Nephron (organoid): Measurements from ENCODE around the gene DENND1C.

Experiments
- H3K27ac Mint-ChIP-seq, 3 experiments: 2 replicates each; pipeline ENCODE4 v1.8.0; 2020; ENCODE audit warnings: mixed read lengths in 3 of 3, mild to moderate bottlenecking in 2 of 3, moderate library complexity in 1 of 3
- H3K27me3 Mint-ChIP-seq: 2 replicates; pipeline ENCODE4 v1.8.0; 2021; ENCODE audit warnings: low read depth, mild to moderate bottlenecking, moderate library complexity, mixed read lengths
- H3K36me3 Mint-ChIP-seq: 2 replicates; pipeline ENCODE4 v1.8.0; 2020; ENCODE audit warnings: low read depth, mixed read lengths
- H3K4me1 Mint-ChIP-seq: 2 replicates; pipeline ENCODE4 v1.8.0; 2020; ENCODE audit warnings: mixed read lengths
- H3K4me3 Mint-ChIP-seq, 3 experiments: 2 replicates each; pipeline ENCODE4 v1.8.0; 2020; ENCODE audit warnings: mild to moderate bottlenecking in 3 of 3, mixed read lengths in 3 of 3, moderate library complexity in 2 of 3
- H3K9me3 Mint-ChIP-seq: 2 replicates; pipeline ENCODE4 v1.8.0; 2020; ENCODE audit warnings: mixed read lengths
- TF ChIP-seq, protein P1 (sequence below), 3 experiments: fragments of 200-600 bp; sonication (generic); IDR thresholded peaks; one replicate each; pipeline ENCODE4 v1.5.0; 2021; ENCODE audit warnings: antibody characterized with exemption in 3 of 3; ENCODE audit not compliant: unreplicated experiment in 3 of 3

The DENND1C gene

DNA sequence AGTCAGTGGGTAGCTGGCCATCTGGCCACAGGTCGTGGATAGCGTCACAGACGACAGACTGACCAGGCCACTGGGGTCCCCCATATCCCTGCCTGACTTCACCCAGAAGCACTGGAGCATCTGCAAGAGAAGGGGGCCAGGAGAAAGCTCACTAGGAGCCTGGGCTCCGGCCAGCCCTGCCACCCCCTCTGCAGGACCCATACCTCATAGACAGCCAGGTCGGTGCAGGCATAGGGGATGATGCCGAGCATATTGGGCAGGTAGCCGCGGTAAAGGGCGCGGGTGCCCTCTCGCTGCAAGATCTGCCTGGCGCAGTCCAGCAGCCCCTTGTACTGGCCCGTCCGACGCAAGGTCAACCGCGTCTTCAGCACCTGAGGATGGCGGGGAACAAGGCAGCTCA lies 54.5 kb downstream of the DENND1C start:
- H3K9me3 Mint-ChIP-seq: no peaks in the 10 kb centered on the region
- peaks cover 16% of the 10 kb centered on the region for H3K4me1 Mint-ChIP-seq
- no peak overlapping the region for H3K4me3 Mint-ChIP-seq
- TF ChIP-seq, protein P1, sequence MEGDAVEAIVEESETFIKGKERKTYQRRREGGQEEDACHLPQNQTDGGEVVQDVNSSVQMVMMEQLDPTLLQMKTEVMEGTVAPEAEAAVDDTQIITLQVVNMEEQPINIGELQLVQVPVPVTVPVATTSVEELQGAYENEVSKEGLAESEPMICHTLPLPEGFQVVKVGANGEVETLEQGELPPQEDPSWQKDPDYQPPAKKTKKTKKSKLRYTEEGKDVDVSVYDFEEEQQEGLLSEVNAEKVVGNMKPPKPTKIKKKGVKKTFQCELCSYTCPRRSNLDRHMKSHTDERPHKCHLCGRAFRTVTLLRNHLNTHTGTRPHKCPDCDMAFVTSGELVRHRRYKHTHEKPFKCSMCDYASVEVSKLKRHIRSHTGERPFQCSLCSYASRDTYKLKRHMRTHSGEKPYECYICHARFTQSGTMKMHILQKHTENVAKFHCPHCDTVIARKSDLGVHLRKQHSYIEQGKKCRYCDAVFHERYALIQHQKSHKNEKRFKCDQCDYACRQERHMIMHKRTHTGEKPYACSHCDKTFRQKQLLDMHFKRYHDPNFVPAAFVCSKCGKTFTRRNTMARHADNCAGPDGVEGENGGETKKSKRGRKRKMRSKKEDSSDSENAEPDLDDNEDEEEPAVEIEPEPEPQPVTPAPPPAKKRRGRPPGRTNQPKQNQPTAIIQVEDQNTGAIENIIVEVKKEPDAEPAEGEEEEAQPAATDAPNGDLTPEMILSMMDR (IDR thresholded peaks at IDR 0.05; ENCODE audit: unreplicated experiment in 3 of 3): no peak
- no peak overlapping the region for H3K27ac Mint-ChIP-seq
- peaks cover 7% of the 10 kb centered on the region for H3K36me3 Mint-ChIP-seq
- H3K27me3 Mint-ChIP-seq: peaks cover 12% of the 10 kb centered on the region

DNA sequence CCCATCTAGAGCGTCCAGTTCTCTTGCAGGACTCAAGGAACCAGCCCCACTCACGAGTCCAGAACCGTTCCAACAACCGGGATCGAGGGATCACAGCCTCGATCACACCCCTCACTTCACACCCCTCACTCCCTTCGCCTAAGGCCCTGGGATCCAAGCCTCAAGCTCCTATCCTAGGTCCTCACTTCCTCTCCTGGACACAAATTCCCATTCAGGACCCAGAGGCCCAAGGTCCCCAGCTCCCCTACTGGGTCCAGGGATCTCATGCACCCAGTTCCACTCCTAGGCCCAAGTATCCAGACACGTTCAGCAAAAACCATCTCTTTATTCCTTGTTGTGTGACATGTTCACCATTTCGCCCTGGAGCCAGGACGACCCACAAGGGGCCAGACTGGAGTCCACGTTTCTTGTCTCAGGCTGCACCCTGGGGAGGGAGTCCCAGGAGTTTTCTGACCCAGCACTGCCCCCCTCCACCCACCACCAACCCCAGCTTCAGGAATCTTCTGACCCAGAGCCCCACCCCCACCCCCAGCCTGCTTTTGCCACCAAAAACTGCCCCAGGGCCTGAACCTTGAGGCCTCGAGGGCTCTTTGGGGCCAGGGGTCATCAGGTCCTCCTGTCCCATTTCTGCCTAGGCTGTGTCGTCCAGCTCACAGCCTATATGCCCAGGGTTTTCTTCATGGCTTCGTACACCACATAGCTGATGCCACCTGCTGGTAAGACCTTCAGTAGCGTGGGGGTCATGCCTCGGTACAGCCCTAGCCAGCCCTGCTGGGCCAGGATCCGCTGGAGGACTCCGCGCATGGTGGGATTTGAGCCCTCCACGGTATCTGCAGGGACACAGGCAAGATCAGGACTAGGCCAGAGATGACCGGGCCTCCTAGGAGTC lies 55.6 kb downstream of the DENND1C start:
- TF ChIP-seq, protein P1 (IDR thresholded peaks at IDR 0.05; ENCODE audit: unreplicated experiment in 3 of 3): no peak
- peaks cover 23% of the 10 kb centered on the region for H3K4me1 Mint-ChIP-seq
- H3K27ac Mint-ChIP-seq: peak overlapping the region; percentile 71 to 88 (median 83)
- H3K36me3 Mint-ChIP-seq: peaks cover 16% of the 10 kb centered on the region
- H3K9me3 Mint-ChIP-seq: no peaks in the 10 kb centered on the region
- H3K27me3 Mint-ChIP-seq: peaks cover 8% of the 10 kb centered on the region
- H3K4me3 Mint-ChIP-seq: peak overlapping the region in 2 of 3 experiments; percentile 17 to 62

DNA sequence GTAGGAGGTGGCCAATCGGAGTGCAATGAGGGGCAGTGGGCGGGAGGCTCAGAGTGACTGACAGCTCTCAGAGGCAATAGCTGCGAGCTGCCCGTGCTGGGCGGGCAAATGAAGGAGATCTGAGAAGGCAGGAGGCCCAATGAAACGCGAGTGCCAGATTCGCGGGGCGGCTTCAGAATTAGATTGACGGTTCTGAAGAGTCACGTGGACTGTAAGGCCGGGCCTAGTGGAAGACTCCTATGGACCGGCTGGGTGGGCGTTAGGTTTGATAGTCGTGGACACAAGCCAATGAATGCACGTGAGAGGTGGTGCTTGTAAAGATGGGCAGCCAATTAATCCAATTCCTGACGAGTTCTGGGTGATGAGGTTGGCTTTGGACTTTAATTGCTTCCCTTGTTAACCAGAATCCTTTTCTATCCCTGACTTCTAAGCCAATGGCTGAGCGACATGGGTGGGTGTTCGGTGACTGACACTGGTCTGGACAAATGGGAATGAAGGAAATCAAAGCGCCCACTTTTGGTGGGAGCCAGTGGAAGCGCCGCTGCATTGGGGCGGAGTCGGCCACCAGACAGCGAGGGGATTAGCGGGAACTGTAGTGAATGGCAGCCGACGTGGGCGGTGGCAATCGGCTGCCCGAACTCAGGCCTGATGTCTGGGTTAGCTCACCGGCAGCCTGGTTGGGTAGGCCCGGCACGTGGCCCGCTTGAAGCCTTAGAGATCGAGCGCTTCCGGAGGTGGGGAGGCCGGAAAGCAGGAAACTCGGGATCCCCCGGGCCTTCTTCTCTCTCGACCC lies 56.5 kb downstream of the DENND1C start:
- Mint-ChIP-seq H3K27ac (peak overlapping the region; percentile 71 to 88 (median 83)), H3K4me3 (peak overlapping the region; percentile 77 to 85 (median 83)), H3K36me3 (peaks cover 25% of the 10 kb centered on the region), H3K4me1 (peaks cover 29% of the 10 kb centered on the region), H3K27me3 (peaks cover 8% of the 10 kb centered on the region), H3K9me3 (no peaks in the 10 kb centered on the region)
- TF ChIP-seq, protein P1 (IDR thresholded peaks at IDR 0.05; ENCODE audit: unreplicated experiment in 3 of 3): no peak

DNA sequence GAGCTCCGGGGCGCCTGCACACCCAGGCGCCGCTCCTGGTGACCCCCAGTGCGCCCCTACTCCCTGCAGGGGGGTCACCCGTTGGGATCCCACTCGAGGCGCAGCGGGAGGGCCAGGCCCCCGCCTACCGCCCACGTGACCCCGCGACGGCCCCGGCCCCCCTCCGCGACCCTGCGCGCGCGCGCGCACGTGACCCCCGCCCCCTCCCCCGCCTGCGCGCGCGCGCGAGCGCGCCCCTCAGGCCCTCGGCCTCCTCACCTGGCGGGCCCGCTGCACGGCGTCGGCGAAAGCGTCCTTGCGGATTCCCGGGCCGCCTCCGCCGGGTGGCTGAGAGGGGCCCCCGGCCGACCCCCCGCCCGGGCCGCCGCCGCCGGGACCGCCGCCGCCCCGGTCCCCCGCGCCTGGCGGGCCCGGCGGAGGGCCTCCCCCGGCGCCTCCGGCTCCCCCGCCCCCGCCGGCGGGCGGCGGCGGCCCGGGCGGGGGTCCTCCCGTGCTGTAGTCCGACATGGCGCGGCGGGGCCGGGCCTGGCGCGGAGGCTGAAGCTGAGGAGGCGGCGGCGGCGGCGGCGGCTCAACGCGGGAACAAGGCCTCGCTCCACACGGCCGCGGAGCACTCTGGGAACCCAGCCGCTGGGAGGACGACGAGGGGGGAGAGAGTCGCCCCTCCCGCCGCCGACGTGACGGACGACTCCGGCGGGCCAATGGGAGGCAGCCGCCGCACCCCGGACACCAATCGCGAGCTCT lies 57.2 kb downstream of the DENND1C start, which contains the start of gene KHSRP:
Gene KHSRP (minus strand): TSS at position 617 of the 744 bp plus-strand sequence. CDS start 110 bp downstream, at position 507.
- Mint-ChIP-seq H3K27me3 (peaks cover 2% of the 10 kb centered on the region), H3K4me1 (peaks cover 37% of the 10 kb centered on the region), H3K9me3 (no peaks in the 10 kb centered on the region), H3K4me3 (peak within 1 kb of the TSS; percentile 89 to 96 (median 94)), H3K27ac (peak within 1 kb of the TSS; percentile 89 to 95 (median 92)), H3K36me3 (peaks cover 32% of the 10 kb centered on the region)
- TF ChIP-seq, protein P1 (IDR thresholded peaks at IDR 0.05; ENCODE audit: unreplicated experiment in 3 of 3): no peak

DNA sequence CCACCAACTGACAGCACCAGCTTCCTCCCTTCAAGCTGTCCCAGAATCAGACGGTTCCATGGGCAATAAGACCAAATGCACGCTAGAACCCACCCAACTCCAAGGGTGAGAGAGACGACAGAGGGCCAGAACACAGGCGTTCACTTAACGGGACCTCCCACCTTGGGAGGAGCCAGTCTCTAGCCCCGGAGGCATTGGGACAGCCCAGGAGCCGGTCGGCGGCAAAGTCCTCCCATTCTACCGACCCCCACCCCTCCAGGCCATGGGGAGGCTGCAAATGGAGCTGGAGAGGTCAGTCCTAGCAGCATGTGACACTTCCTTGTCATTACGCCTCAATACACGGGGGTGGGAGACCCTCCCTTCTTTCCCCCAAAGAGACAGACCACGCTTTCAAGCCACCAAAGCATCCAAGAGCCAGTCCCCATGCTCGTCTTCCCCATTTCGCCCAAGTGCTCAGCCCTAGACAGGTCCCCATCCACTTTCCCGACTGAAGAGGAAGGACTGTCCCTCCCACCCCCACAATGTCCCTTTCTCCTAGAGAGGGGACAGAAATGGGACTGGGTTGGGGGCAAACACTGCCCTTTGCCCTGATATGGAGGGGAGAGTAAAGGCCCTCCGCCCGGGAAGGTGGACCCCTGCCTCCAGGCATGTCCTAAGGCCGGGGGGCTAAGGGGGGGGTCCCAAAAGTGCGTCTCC lies 57.9 kb downstream of the DENND1C start:
- Mint-ChIP-seq H3K27me3 (no peaks in the 10 kb centered on the region), H3K36me3 (peaks cover 38% of the 10 kb centered on the region), H3K9me3 (no peaks in the 10 kb centered on the region), H3K4me3 (peak overlapping the region; percentile 89 to 96 (median 94)), H3K27ac (peak overlapping the region; percentile 89 to 95 (median 92)), H3K4me1 (peaks cover 40% of the 10 kb centered on the region)
- TF ChIP-seq, protein P1 (IDR thresholded peaks at IDR 0.05; ENCODE audit: unreplicated experiment in 3 of 3): no peak
